Measurements from ENCODE around the gene FOXK1.

FOXK1 gene

DNA sequence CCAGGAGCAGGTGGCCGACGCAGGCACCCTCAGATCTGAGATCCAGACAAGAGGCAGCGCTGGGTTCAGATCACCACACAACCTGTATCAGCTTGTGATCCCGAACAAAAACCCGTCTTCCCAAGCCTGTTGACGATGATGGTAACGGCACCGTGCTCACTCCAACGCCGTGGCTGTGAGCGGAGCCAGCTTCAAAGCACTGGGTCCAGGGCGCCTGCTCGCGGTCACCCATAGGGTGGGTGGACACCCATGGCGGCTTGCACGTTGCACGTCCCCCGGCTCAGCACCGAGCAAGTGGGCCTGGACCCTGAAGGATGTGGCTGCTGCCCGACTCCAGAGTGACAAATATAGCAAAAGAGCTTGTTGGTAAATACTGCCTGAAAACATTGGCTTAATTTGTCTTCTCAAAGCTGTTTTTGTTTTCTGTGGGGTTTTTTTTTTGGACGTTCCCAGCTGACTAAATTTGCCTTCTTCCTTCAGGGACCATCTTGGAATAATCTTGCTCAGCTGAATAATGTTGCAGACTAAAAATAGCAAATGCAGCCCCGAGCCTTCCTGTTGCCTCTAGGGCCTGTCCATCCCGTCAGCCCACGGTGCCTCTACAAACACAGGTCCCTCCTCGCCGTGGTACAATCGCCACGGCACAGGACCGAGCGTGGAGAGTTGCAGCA, 41.0 kb downstream of the FOXK1 start:
- no peak for DNase-seq (ENCODE audit: low read depth, low spot score)
- CTCF ChIA-PET = interaction anchor here (1.3 kb wide), 1 partner anchor 12 kb away, joined by 3 read pairs; no protein-coding TSS in a partner anchor
- TF ChIP-seq, protein P1, sequence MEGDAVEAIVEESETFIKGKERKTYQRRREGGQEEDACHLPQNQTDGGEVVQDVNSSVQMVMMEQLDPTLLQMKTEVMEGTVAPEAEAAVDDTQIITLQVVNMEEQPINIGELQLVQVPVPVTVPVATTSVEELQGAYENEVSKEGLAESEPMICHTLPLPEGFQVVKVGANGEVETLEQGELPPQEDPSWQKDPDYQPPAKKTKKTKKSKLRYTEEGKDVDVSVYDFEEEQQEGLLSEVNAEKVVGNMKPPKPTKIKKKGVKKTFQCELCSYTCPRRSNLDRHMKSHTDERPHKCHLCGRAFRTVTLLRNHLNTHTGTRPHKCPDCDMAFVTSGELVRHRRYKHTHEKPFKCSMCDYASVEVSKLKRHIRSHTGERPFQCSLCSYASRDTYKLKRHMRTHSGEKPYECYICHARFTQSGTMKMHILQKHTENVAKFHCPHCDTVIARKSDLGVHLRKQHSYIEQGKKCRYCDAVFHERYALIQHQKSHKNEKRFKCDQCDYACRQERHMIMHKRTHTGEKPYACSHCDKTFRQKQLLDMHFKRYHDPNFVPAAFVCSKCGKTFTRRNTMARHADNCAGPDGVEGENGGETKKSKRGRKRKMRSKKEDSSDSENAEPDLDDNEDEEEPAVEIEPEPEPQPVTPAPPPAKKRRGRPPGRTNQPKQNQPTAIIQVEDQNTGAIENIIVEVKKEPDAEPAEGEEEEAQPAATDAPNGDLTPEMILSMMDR (IDR thresholded peaks at IDR 0.05; ENCODE audit: insufficient read depth, low read length, missing control alignments) = no peak
- POLR2A ChIA-PET = no interaction called here
- no peak overlapping the region for H3K4me3 ChIP-seq (ENCODE audit: low read depth, low read length)

DNA sequence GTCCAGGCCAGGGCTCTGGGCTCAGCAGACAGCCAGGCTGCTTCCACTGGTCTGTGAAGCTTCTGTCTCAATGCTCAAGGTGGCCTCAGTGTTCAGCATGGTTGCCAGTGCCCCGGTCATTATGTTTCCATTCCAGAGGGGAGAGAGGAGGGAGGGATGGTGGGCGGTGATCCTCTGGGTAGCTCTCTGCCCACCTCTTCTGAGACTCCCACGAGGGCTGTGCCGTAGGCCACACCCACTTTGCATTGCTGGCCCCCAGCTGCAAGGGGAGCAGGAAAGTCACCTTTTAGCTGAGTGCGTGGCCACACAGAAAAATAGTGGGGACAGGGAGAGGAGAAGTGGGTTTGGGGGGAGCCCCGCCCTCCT, 42.5 kb downstream of the FOXK1 start:
- ChIA-PET POLR2A (no interaction called here), CTCF (interaction anchor here (0.8 to 1.0 kb wide), 2 partner anchors 14 to 93 kb away, joined by 3 to 4 read pairs; no protein-coding TSS in a partner anchor)
- no peak for DNase-seq (ENCODE audit: low read depth, low spot score)
- H3K4me3 ChIP-seq (ENCODE audit: low read depth, low read length) = peak overlapping the region; percentile 50
- TF ChIP-seq, protein P1 (IDR thresholded peaks at IDR 0.05; ENCODE audit: insufficient read depth, low read length, missing control alignments) = no peak

- POLR2A ChIA-PET = no interaction called here
- DNase-seq (ENCODE audit: low read depth, low spot score) = peak; percentile 28
- CTCF ChIA-PET = interaction anchor here (1.0 kb wide), 3 partner anchors 12 to 29 kb away, joined by 3 read pairs; no protein-coding TSS in a partner anchor
- H3K4me3 ChIP-seq (ENCODE audit: low read depth, low read length) = peak overlapping the region; percentile 50
- TF ChIP-seq, protein P1 (IDR thresholded peaks at IDR 0.05; ENCODE audit: insufficient read depth, low read length, missing control alignments) = no peak
Measured at GRCh38 chr7:4725014-4725849, 43.1 kb downstream of the FOXK1 start.

- no peak for DNase-seq (ENCODE audit: low read depth, low spot score)
- CTCF ChIA-PET = interaction anchor here (0.7 to 1.0 kb wide), 3 partner anchors 13 to 41 kb away, joined by 3 read pairs; no protein-coding TSS in a partner anchor
- TF ChIP-seq, protein P1 (IDR thresholded peaks at IDR 0.05; ENCODE audit: insufficient read depth, low read length, missing control alignments) = no peak
- H3K4me3 ChIP-seq (ENCODE audit: low read depth, low read length) = peak overlapping the region; percentile 50
- POLR2A ChIA-PET = interaction anchor here (1.1 kb wide), 1 partner anchor 36 kb away, joined by 3 read pairs; no protein-coding TSS in a partner anchor
Measured at GRCh38 chr7:4725850-4726450, 43.9 kb downstream of the FOXK1 start.

DNA sequence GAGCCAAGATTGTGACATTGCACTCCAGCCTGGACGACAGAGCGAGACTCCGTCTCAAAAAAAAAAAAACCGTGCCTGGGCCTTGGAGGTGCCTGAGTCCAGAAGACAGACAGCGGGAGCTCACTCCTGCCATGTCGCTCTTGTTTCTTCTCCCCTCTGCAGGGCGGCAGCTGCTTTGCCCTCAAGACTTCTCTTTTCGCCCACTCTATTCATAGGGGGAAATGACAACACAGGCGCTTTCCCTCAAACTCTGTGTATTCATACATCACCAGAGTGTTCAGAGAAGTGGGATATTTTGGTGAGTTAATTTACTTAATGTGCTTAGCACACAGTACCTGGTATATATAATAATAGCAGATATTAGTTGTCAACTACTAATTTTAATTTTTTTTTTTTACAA, 44.5 kb downstream of the FOXK1 start:
- TF ChIP-seq, protein P1 (IDR thresholded peaks at IDR 0.05; ENCODE audit: insufficient read depth, low read length, missing control alignments) = no peak
- H3K4me3 ChIP-seq (ENCODE audit: low read depth, low read length) = no peak overlapping the region
- DNase-seq (ENCODE audit: low read depth, low spot score) = no peak
- POLR2A ChIA-PET = interaction anchor here (1.1 kb wide), 1 partner anchor 37 kb away, joined by 3 read pairs; no protein-coding TSS in a partner anchor
- CTCF ChIA-PET = interaction anchor here (1.0 kb wide), 1 partner anchor 28 kb away, joined by 3 read pairs; no protein-coding TSS in a partner anchor

All from AG04449 (cell line).